HG02970 (cell line): ENCODE data around the gene C1RL.

ENCODE experiments used
- ATAC-seq: cut with Tn5 transposase; IDR thresholded peaks from one replicate; pipeline ENCODE4 v1.9.1; 2021; ENCODE audit warnings: mild to moderate bottlenecking, moderate library complexity, moderate number of reproducible peaks; ENCODE audit not compliant: unreplicated experiment, low FRiP score

Gene C1RL, protein sequence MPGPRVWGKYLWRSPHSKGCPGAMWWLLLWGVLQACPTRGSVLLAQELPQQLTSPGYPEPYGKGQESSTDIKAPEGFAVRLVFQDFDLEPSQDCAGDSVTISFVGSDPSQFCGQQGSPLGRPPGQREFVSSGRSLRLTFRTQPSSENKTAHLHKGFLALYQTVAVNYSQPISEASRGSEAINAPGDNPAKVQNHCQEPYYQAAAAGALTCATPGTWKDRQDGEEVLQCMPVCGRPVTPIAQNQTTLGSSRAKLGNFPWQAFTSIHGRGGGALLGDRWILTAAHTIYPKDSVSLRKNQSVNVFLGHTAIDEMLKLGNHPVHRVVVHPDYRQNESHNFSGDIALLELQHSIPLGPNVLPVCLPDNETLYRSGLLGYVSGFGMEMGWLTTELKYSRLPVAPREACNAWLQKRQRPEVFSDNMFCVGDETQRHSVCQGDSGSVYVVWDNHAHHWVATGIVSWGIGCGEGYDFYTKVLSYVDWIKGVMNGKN

GRCh38 chr12:7108796-7109571, at the start of gene C1RL:
TSS of gene C1RL (minus strand) at chr12:7109214. CDS start at chr12:7109180, 34 bp downstream.
- no peak for ATAC-seq

DNA sequence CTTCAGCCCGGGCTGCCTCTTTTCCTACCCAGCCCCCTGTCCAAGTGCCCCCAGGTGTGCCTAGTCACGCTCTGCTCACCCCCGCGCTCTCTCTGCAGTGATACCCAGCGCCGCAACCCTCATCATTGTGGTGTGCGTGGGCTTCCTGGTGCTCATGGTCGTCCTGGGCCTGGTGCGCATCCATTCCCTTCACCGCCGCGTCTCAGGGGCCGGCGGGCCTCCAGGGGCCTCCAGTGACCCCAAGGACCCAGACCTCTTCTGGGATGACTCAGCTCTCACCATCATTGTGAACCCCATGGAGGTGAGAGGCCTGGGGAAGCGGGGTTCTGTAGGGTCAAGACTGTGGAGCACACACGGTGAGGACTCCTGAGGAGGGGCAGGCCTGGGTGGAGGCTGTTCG, 48.4 kb upstream of the C1RL start:
- no peak for ATAC-seq

DNA sequence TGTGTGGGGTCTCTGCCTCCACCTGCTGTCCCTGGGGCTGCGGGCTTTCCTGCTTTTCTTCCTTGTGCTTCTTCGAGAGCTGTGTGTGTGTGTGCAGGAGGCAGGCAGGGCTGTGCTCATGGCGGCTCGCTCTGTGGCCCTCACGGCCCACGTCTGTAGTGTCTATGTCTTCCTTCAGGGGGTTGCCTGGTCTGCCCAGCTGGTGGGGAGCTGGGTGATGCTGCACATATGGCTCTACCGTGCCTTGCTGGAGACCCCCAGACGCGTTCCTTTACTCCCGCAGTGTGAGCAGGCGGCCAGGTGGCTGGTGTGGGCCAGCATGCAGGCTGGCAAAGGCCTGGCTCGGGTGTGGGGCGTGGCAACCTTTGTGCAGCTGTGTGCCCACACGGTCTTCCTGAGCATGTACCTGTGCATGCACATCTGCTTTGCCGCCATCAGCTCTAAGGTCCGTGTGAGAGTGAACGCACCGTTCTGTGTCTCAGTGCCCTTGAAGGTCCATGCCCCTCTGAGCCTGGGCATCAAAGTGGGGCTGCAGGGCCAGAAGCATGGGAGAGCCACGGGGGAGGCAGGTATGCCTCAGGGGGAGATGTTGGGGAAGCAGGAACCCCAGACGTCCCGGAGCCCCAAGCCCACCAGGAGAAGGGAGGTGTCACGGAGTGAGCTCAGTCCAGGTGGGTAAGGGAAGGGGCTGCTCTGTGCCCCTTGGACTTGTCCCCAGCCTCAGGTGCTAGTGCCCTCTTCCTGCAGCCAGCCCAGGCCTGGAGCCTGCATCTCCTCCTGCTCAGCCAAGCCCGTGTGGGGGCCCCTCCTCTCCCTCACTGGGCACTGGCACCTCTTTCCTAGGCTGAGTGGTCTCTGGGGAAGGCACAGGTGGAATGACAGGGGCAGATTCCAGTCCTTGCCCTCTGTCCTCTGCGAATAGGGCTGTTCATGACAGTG, 47.5 kb upstream of the C1RL start:
- no peak for ATAC-seq

DNA sequence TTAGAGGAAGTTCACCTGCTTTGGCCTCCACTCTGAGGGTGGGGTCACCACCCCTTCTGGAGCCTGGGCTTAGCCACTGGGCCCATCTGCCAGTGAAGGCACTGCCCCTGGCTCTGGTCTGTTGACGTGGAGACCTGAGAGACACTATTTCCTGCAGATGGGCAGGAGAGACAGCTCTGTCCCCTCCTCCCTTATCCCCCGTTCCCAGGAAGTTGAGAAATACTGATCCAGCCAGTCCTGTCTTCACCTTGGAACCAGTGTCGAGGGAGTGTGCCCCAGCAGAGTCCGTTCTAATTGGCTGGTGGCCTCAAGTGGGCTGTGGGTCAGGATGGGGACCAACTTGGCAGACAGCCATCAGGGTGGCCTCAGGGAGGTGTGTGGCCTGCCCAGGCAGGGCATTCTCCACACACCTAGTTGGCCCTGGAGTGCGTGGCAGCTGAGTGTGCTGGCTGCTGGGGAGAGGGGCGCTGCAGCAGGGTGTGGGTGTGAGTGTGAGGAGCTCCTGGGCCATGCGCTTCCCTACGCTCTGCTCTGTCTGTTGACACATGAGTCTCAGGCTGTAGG, 46.5 kb upstream of the C1RL start:
- ATAC-seq = no peak

- no peak for ATAC-seq
Observed at GRCh38 chr12:7154901-7155470, 46.0 kb upstream of the C1RL start.

- ATAC-seq = no peak
Observed at GRCh38 chr12:7154042-7154441, 45.0 kb upstream of the C1RL start.

DNA sequence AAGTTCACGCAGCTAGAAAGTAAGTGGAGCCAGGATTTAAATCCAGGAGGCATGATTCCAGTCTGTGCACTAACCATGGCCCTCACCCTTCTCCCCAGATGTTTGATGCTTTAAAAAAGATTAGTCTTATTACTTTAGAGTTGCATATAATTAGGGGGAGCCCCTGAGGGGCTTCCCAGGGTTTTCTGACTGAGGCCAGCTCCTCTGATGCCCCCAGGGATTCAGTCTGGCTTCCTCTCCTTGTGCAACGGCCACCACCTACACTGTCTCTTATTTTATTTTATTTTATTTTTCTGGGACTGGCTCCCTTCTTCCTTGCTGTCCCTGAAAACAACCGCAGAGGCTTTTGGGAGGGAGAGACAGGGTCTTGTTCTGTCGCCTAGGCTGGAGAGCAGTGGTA, 43.8 kb upstream of the C1RL start:
- ATAC-seq = no peak

DNA sequence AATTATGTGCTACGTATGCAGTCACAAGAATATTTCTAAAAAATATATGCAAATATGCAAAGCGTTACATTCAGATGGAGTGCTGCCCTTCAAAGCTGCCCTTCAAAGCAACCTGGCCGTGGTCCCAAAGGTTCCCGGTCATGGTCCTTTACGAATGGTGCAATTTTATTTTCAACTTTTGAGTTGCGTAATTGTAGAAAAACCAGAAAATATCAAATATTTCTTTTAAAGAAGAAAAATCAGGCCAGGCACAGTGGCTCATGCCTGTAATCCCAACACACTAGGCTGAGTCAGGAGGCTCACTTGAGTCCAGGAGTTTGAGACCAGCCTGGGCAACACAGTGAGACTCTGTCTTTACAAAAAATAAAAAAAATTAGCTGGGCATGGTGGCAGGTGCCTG, 42.5 kb upstream of the C1RL start:
- ATAC-seq = no peak

- no peak for ATAC-seq
Observed at GRCh38 chr12:7150841-7151240, 41.8 kb upstream of the C1RL start.

- ATAC-seq = no peak
Observed at GRCh38 chr12:7150356-7150755, 41.3 kb upstream of the C1RL start.

DNA sequence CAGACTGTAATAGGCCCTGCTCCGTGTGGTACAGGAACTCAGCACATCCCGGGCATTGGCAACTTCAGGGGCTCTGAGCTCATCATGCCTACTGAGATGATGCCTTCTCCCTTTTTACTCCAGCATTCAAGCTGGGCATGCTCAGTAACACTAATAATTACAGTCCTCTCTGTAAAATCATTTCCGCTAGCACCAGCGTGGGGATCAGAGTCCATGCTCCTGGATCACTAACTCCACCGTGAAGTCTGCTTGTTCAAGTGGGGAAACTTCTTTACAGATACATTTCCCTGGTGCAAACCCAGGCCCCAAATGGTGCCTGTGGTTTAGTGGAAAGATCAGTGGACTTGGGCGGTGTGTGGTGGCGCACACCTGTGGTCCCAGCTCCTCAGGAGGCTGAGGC, 37.9 kb upstream of the C1RL start:
- no peak for ATAC-seq

DNA sequence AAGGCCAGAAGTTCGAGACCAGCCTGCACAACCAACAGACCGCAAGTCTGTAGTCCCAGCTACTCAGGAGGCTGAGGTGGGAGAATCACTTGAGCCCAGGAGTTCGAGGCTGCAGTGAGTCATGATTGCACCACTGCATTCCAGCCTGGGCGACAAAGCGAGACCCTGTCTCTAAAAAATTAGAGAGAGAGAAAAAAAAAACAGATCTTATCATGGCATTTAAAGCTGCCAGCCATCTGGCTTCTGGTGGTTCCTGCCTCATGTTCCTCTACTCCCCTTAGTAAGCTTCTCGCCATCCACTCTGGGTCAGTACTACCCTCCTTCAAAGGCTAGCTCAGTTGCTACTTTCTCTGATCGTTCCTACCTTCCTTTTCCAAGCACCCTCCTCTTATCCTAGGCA, 37.2 kb upstream of the C1RL start:
- no peak for ATAC-seq

DNA sequence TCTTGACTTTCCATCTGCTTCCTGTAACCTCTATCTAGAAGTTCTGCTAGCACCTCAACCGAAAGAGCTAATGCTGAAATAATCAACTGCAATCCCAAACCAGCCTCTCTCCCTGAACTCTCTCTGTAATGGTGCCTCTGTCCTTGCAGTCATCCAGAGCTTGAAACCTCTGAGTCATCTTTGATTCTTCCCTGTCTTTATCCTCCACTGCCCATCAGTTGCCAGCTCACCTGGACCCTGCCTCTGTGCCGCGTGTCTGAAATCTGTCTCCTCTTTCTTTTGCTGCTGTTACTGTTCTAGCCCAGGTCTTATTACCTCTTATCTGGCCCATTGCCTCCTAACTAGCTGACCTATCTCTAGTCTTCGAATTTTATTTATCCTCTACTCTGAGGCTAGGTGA, 36.7 kb upstream of the C1RL start:
- no peak for ATAC-seq

- no peak for ATAC-seq
Observed at GRCh38 chr12:7144414-7145120, 35.6 kb upstream of the C1RL start.

DNA sequence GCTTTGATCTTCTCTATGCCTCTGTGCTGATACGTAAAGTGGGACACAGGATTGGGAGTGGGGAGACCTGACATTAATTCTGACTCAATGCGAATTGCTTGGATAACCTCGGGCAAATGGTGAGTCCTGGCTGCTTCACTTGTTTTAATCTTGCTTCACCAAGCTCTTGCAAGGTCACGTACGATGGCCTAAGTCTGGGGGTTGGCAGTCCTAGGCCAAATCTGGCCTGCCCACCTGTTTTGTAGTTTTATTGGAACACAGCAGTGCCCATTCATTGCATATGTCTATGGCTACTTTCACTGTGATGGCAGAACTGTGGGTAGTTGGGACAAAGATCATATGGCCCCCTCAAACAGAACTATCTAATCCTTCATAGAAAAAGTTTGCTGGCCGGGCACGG, 34.5 kb upstream of the C1RL start:
- no peak for ATAC-seq

GRCh38 chr12:7142809-7143465, 33.9 kb upstream of the C1RL start:
- ATAC-seq = no peak

DNA sequence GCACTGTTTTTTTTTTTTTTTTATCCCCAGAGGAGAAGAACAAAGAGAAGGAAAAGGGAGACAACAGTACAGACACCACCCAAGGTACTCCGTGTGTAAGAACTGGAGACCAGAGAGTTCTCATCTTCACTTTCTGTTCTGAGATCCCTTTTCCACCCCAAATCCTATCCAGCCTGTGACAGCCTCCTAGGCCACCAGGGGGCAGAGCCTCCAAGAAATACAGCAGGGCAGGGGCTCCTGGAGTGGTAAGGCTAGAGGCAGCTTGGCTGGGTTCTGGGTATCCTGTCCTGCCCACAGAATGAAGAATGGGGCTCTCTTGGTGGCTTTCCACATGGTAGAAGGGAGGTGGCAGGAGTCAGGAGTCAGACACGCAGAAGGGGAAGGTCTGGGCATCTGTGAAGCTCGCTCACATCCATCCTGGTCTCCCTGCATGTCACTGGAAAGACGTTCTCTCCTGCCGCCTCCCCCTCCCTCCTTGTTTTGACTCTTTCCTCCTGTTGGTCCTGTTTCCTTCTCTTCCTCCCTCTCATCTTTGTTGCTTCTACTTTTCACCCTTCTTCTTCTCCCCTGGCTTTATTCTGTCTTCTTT, 33.1 kb upstream of the C1RL start:
- no peak for ATAC-seq

GRCh38 chr12:7141351-7142005, 32.5 kb upstream of the C1RL start:
- ATAC-seq = no peak
